Natural killer cell (primary cell): ENCODE data around the gene TMPRSS6. TPM values are rescaled to one million over a fixed set of nuclear protein-coding genes. Genes with fewer than 3 reads are reported as not detected.

Experiments
- ATAC-seq, 3 donors: fragments of 150-1000 bp in 2 of 3; fragments of 200-7000 bp in 1 of 3; cut with Tn5 transposase; 1 replicate in 1 of 3; 2 replicates in 2 of 3; pipeline ENCODE4 v1.10.0; 2021; ENCODE audit warnings: mild to moderate bottlenecking in 2 of 3, moderate library complexity in 2 of 3
- DNase-seq, 2 donors: peaks; one replicate each; pipeline versions ENCODE4 v3.0.0 to v3.0.0-alpha.2; 2013 to 2021; ENCODE audit warnings: mixed read lengths in 1 of 2
- H3K27ac ChIP-seq: one replicate; pipeline ENCODE4 v1.5.1; 2013; ENCODE audit warnings: mild to moderate bottlenecking, low read length
- H3K27me3 ChIP-seq: one replicate; pipeline ENCODE4 v1.6.1; 2013; ENCODE audit warnings: low read length; ENCODE audit not compliant: control insufficient read depth, insufficient read depth
- H3K36me3 ChIP-seq: one replicate; pipeline ENCODE4 v1.6.1; 2013; ENCODE audit warnings: low read length; ENCODE audit not compliant: control insufficient read depth, insufficient read depth
- H3K4me1 ChIP-seq: one replicate; pipeline ENCODE4 v1.6.1; 2013; ENCODE audit warnings: low read length; ENCODE audit not compliant: control insufficient read depth, insufficient read depth
- H3K4me3 ChIP-seq: one replicate; pipeline ENCODE4 v1.5.1; 2013; ENCODE audit warnings: low read length
- H3K9me3 ChIP-seq: one replicate; pipeline ENCODE4 v1.6.1; 2013; ENCODE audit warnings: low read length; ENCODE audit not compliant: control insufficient read depth, insufficient read depth
- H3K27ac Mint-ChIP-seq, 2 donors: one replicate each; pipeline ENCODE4 v1.8.0; 2022; ENCODE audit warnings: mild to moderate bottlenecking in 2 of 2, mixed read lengths in 2 of 2, moderate library complexity in 1 of 2
- H3K27me3 Mint-ChIP-seq, 2 donors: one replicate each; pipeline ENCODE4 v1.8.0; 2022; ENCODE audit warnings: low read depth in 2 of 2, mixed read lengths in 2 of 2
- H3K36me3 Mint-ChIP-seq: one replicate; pipeline ENCODE4 v1.8.0; 2022; ENCODE audit warnings: mixed read lengths
- H3K4me1 Mint-ChIP-seq, 2 donors: one replicate each; pipeline ENCODE4 v1.8.0; 2022; ENCODE audit warnings: mixed read lengths in 2 of 2
- H3K4me3 Mint-ChIP-seq: one replicate; pipeline ENCODE4 v1.8.0; 2022; ENCODE audit warnings: mild to moderate bottlenecking, moderate library complexity, mixed read lengths
- H3K9me3 Mint-ChIP-seq, 2 donors: one replicate each; pipeline ENCODE4 v1.8.0; 2022; ENCODE audit warnings: mixed read lengths in 2 of 2
- CTCF ChIP-seq: fragments of 200-600 bp; IDR thresholded peaks from one replicate; pipeline ENCODE4 v1.8.0; 2022; ENCODE audit warnings: antibody characterized with exemption
- WGBS: methylation state at CpG from one replicate; pipeline ENCODE4 v1.1.7; 2013; ENCODE audit warnings: missing lambda C conversion rate; ENCODE audit not compliant: insufficient coverage; 5-methylcytosine and 5-hydroxymethylcytosine counted together
- intact Hi-C: fragments of 100-400 bp; cut with micrococcal nuclease; formaldehyde crosslinking; loops from one replicate; pipeline ENCODE4 v1.14.2; 2022
- total RNA-seq, 4 donors: library from RNA; stranded (reverse); fragments of 120-200 nt in 1 of 4; gene quantifications; one replicate each; pipeline versions ENCODE4 v1.2.3 to v1.2.4, GENCODE V29; 2013 to 2022

TMPRSS6 gene
- total RNA-seq, 3 donors from 2014 or later (not counting 1 experiment from before 2014, with no cell fraction given), result 1.1 to 4.7 (median 3.4) TPM

GRCh38 chr22:37070334-37070733 lies 39.2 kb downstream of the TMPRSS6 start:
- Mint-ChIP-seq H3K27me3 (peaks cover 19% of the 10 kb centered on the region in 2 donors), H3K9me3 (no peaks in the 10 kb centered on the region), H3K4me3 (no peak overlapping the region), H3K27ac (no peak overlapping the region), H3K4me1 (no peaks in the 10 kb centered on the region), H3K36me3 (no peaks in the 10 kb centered on the region)
- 84% methylated on average over 8 of the region's 8 CpGs for WGBS
- Histone ChIP-seq H3K4me3 (no peak overlapping the region), H3K36me3 (no peaks in the 10 kb centered on the region), H3K9me3 (no peaks in the 10 kb centered on the region), H3K4me1 (no peaks in the 10 kb centered on the region), H3K27me3 (peaks cover 13% of the 10 kb centered on the region), H3K27ac (no peak overlapping the region)
- TF ChIP-seq CTCF, result no peak
- intact Hi-C loops, result no loop called here
- no peak for DNase-seq
- ATAC-seq, result no peak

GRCh38 chr22:37069719-37070118 lies 39.8 kb downstream of the TMPRSS6 start:
- H3K36me3 ChIP-seq, result no peaks in the 10 kb centered on the region
- ATAC-seq, result no peak
- TF ChIP-seq CTCF, result no peak
- Mint-ChIP-seq H3K36me3 (no peaks in the 10 kb centered on the region), H3K4me1 (no peaks in the 10 kb centered on the region), H3K9me3 (no peaks in the 10 kb centered on the region), H3K27ac (no peak overlapping the region), H3K4me3 (no peak overlapping the region), H3K27me3 (peaks cover 17 to 19% of the 10 kb centered on the region in 2 donors)
- DNase-seq, result no peak
- no peaks in the 10 kb centered on the region for H3K9me3 ChIP-seq
- H3K27ac ChIP-seq, result no peak overlapping the region
- H3K4me1 ChIP-seq, result no peaks in the 10 kb centered on the region
- H3K27me3 ChIP-seq, result peaks cover 13% of the 10 kb centered on the region
- intact Hi-C loops, result no loop called here
- no peak overlapping the region for H3K4me3 ChIP-seq
- 76% methylated on average over 9 of the region's 9 CpGs for WGBS

GRCh38 chr22:37069319-37069718 lies 40.2 kb downstream of the TMPRSS6 start:
- DNase-seq (no peak), ATAC-seq (no peak)
- 44% methylated on average over 11 of the region's 11 CpGs for WGBS
- H3K4me3 ChIP-seq, result no peak overlapping the region
- H3K27ac ChIP-seq, result no peak overlapping the region
- H3K27me3 Mint-ChIP-seq, result peaks cover 17 to 19% of the 10 kb centered on the region in 2 donors
- no peaks in the 10 kb centered on the region for H3K36me3 Mint-ChIP-seq
- no peak overlapping the region for H3K4me3 Mint-ChIP-seq
- no peaks in the 10 kb centered on the region for H3K4me1 ChIP-seq
- peaks cover 13% of the 10 kb centered on the region for H3K27me3 ChIP-seq
- H3K4me1 Mint-ChIP-seq, result no peaks in the 10 kb centered on the region
- TF ChIP-seq CTCF, result no peak
- H3K27ac Mint-ChIP-seq, result no peak overlapping the region
- H3K36me3 ChIP-seq, result no peaks in the 10 kb centered on the region
- no peaks in the 10 kb centered on the region for H3K9me3 ChIP-seq
- no peaks in the 10 kb centered on the region for H3K9me3 Mint-ChIP-seq
- intact Hi-C loops, result no loop called here

GRCh38 chr22:37068859-37069258 lies 40.7 kb downstream of the TMPRSS6 start:
- Histone ChIP-seq H3K4me1 (no peaks in the 10 kb centered on the region), H3K27ac (no peak overlapping the region), H3K27me3 (peaks cover 13% of the 10 kb centered on the region), H3K9me3 (no peaks in the 10 kb centered on the region), H3K36me3 (no peaks in the 10 kb centered on the region), H3K4me3 (no peak overlapping the region)
- no peaks in the 10 kb centered on the region for H3K9me3 Mint-ChIP-seq
- no peaks in the 10 kb centered on the region for H3K4me1 Mint-ChIP-seq
- H3K4me3 Mint-ChIP-seq, result no peak overlapping the region
- 6% methylated on average over 36 of the region's 36 CpGs for WGBS
- TF ChIP-seq CTCF, result no peak
- peaks cover 17 to 19% of the 10 kb centered on the region in 2 donors for H3K27me3 Mint-ChIP-seq
- no peak overlapping the region for H3K27ac Mint-ChIP-seq
- H3K36me3 Mint-ChIP-seq, result no peaks in the 10 kb centered on the region
- intact Hi-C loops, result no loop called here
- DNase-seq (no peak), ATAC-seq (peak in 1 of 3 donors; percentile 18)
